IMR-90 (cell line): ENCODE data around the gene DNAJC12.

Experiments
- BHLHE40 ChIP-seq: fragments of 150-350 bp; IDR thresholded peaks from 2 replicates; pipeline ENCODE4 v1.6.1; 2016; ENCODE audit warnings: mild to moderate bottlenecking, low read depth, low read length
- CEBPB ChIP-seq: IDR thresholded peaks from 2 replicates; pipeline ENCODE4 v1.6.1; 2012; ENCODE audit warnings: low read depth, low read length, improper control_type of control experiment
- CHD1 ChIP-seq: IDR thresholded peaks from 2 replicates; pipeline ENCODE4 v1.6.1; 2012; ENCODE audit warnings: low read depth, low read length, improper control_type of control experiment
- FOS ChIP-seq: fragments of 150-350 bp; IDR thresholded peaks from 2 replicates; pipeline ENCODE4 v1.6.1; 2016; ENCODE audit warnings: low read depth, low read length
- MAZ ChIP-seq: IDR thresholded peaks from 2 replicates; pipeline ENCODE4 v1.6.1; 2012; ENCODE audit warnings: low read depth, mild to moderate bottlenecking, low read length, improper control_type of control experiment, moderate library complexity, borderline replicate concordance
- MXI1 ChIP-seq: IDR thresholded peaks from 2 replicates; pipeline ENCODE4 v1.6.1; 2012; ENCODE audit warnings: low read depth, mild to moderate bottlenecking, low read length, moderate library complexity, borderline replicate concordance
- NFE2L2 ChIP-seq: fragments of 150-350 bp; IDR thresholded peaks from 2 replicates; pipeline ENCODE4 v1.6.1; 2016; ENCODE audit warnings: low read depth, mild to moderate bottlenecking, low read length
- POLR2A ChIP-seq: IDR thresholded peaks from 2 replicates; pipeline ENCODE4 v1.6.1; 2012; ENCODE audit warnings: mild to moderate bottlenecking, low read depth, low read length
- RAD21 ChIP-seq: IDR thresholded peaks from 2 replicates; pipeline ENCODE4 v1.6.1; 2012; ENCODE audit warnings: low read length, improper control_type of control experiment
- RCOR1 ChIP-seq: IDR thresholded peaks from 2 replicates; pipeline ENCODE4 v1.6.1; 2012; ENCODE audit warnings: mild to moderate bottlenecking, low read length, improper control_type of control experiment; ENCODE audit not compliant: insufficient replicate concordance
- RFX5 ChIP-seq: IDR thresholded peaks from 2 replicates; pipeline ENCODE4 v1.8.0; 2012; ENCODE audit warnings: low read depth, mild to moderate bottlenecking, low read length, moderate library complexity
- TF ChIP-seq, protein P1 (sequence below): conservative IDR thresholded peaks from 2 replicates; pipeline ENCODE4 v1.5.1; 2012; ENCODE audit warnings: mild to moderate bottlenecking, low read depth, low read length, improper control_type of control experiment
- TF ChIP-seq, protein P2 (sequence below): fragments of 150-350 bp; IDR thresholded peaks from 2 replicates; pipeline ENCODE4 v1.6.1; 2017; ENCODE audit warnings: mild to moderate bottlenecking, antibody characterized with exemption, low read length, low read depth

GRCh38 chr10:67794909-67795460 lies 43.0 kb downstream of the DNAJC12 start:
- TF ChIP-seq CEBPB (no peak), MXI1 (no peak), FOS (no peak), NFE2L2 (no peak), POLR2A (no peak), CHD1 (no peak), MAZ (no peak), RCOR1 (no peak), RFX5 (no peak), BHLHE40 (no peak), RAD21 (no peak)
- TF ChIP-seq, protein P1, sequence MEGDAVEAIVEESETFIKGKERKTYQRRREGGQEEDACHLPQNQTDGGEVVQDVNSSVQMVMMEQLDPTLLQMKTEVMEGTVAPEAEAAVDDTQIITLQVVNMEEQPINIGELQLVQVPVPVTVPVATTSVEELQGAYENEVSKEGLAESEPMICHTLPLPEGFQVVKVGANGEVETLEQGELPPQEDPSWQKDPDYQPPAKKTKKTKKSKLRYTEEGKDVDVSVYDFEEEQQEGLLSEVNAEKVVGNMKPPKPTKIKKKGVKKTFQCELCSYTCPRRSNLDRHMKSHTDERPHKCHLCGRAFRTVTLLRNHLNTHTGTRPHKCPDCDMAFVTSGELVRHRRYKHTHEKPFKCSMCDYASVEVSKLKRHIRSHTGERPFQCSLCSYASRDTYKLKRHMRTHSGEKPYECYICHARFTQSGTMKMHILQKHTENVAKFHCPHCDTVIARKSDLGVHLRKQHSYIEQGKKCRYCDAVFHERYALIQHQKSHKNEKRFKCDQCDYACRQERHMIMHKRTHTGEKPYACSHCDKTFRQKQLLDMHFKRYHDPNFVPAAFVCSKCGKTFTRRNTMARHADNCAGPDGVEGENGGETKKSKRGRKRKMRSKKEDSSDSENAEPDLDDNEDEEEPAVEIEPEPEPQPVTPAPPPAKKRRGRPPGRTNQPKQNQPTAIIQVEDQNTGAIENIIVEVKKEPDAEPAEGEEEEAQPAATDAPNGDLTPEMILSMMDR = no peak
- TF ChIP-seq, protein P2, sequence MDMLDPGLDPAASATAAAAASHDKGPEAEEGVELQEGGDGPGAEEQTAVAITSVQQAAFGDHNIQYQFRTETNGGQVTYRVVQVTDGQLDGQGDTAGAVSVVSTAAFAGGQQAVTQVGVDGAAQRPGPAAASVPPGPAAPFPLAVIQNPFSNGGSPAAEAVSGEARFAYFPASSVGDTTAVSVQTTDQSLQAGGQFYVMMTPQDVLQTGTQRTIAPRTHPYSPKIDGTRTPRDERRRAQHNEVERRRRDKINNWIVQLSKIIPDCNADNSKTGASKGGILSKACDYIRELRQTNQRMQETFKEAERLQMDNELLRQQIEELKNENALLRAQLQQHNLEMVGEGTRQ = no peak
